Vagina (tissue), 2 donors: ENCODE measurements around the gene DST.

ENCODE experiments used
- CTCF ChIP-seq, 3 experiments: fragments of 450-650 bp in 2 of 3; fragments of 200-600 bp in 1 of 3; sonication (generic) in 1 of 3; IDR thresholded peaks; one replicate each; pipeline ENCODE4 v1.5.1; 2017 to 2019; ENCODE audit warnings: antibody characterized with exemption in 3 of 3, mild to moderate bottlenecking in 2 of 3, moderate library complexity in 2 of 3
- POLR2A ChIP-seq, 2 donors: fragments of 450-650 bp; IDR thresholded peaks; one replicate each; pipeline ENCODE4 v1.6.1; 2017; ENCODE audit warnings: antibody characterized with exemption in 2 of 2, mild to moderate bottlenecking in 2 of 2, moderate library complexity in 2 of 2
- POLR2AphosphoS5 ChIP-seq, 2 donors: sonication (generic); formaldehyde crosslinking; IDR thresholded peaks; one replicate each; pipeline ENCODE4 v1.9.0; 2017; ENCODE audit warnings: antibody characterized with exemption in 2 of 2, mild to moderate bottlenecking in 2 of 2, low read depth in 1 of 2; ENCODE audit not compliant: insufficient read depth in 1 of 2

GRCh38 chr6:56684342-56685101 lies 41.8 kb upstream of the DST start:
- TF ChIP-seq POLR2A (IDR thresholded peaks at IDR 0.05) (no peak), POLR2AphosphoS5 (IDR thresholded peaks at IDR 0.05; ENCODE audit: insufficient read depth in 1 of 2, low read depth in 1 of 2) (no peak), CTCF (IDR thresholded peaks at IDR 0.05) (no peak)
